BLaER1 (cell line): ENCODE measurements around the gene ACOXL.
A peak's percentile ranks its signal among the peaks of the same experiment; 100 is the strongest.
"Not testable (repeated sequence)": the region's sequence is repeated elsewhere in the genome, so short reads cannot be mapped to it uniquely, and the experiment has no call there.

Experiments used
- H3K27ac ChIP-seq: shearing (Covaris generic); formaldehyde crosslinking; 2 replicates; pipeline ENCODE4 v1.8.1; 2022
- H3K27me3 ChIP-seq: shearing (Covaris generic); formaldehyde crosslinking; 2 replicates; pipeline ENCODE4 v1.8.1; 2022
- H3K36me3 ChIP-seq: shearing (Covaris generic); formaldehyde crosslinking; 2 replicates; pipeline ENCODE4 v1.8.1; 2022
- H3K4me1 ChIP-seq: shearing (Covaris generic); formaldehyde crosslinking; 2 replicates; pipeline ENCODE4 v1.8.1; 2022
- H3K4me2 ChIP-seq: shearing (Covaris generic); formaldehyde crosslinking; 2 replicates; pipeline ENCODE4 v1.8.1; 2022
- H3K4me3 ChIP-seq: shearing (Covaris generic); formaldehyde crosslinking; 2 replicates; pipeline ENCODE4 v1.8.1; 2022
- H3K9ac ChIP-seq: shearing (Covaris generic); formaldehyde crosslinking; 2 replicates; pipeline ENCODE4 v1.8.1; 2022
- H3K9me3 ChIP-seq: shearing (Covaris generic); formaldehyde crosslinking; 2 replicates; pipeline ENCODE4 v1.8.1; 2022
- H4K20me1 ChIP-seq: shearing (Covaris generic); formaldehyde crosslinking; 2 replicates; pipeline ENCODE4 v1.8.1; 2022
- Cebpa-rat ChIP-seq: shearing (Covaris generic); IDR thresholded peaks from 2 replicates; pipeline ENCODE4 v1.8.1; 2022

The ACOXL gene

DNA sequence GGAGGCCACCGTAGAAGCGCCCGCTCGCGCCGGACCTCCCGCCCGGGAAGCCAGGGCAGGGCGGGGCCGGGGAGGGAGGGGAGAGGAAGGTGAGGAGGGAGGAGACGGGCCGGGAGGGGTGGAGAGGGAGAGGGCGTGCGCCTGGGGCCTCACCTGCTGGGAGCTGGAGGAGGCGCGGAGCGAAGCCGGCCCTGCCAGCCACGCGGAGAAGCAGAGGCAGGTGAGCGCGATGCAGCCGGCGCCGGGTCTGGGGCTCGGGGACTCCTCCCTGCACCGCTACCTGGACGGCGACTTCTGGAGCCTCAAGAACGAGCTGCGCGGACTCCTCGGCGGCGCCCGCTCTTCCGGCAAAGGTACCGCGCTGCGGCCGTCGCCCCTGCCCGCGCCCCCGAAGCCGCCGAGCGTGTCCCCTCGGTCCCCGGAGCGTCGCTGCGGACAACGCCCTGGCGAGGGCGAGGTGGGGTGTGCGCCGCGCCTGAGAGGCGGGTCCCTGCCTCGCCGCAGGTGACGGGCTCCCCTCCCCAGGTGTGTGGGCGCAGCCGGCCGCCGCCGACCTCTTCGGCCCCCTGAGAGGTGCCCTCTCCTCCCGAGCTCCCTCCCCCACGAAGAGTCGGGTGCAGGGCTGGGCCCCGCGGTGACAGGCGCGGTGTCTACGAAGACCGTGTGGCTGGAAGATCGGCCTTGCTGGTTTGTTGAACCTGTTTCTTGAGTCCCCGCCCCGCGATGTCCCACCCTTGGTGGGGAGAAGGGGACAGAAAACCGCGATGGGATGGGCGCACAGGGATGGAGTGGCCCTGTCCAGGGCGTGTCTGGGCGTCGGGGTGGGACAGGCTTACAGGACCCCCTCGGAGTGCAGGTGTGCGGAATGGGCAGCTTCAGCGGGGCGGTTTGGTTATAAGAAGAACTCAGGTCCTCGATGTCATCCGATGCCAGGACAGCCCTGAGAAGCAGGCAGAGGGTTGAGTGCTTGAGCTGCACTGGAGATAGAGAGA is at the start of gene ACOXL:
ACOXL (plus strand) TSS at position 152 of the 992 bp plus-strand sequence. CDS start 35,817 bp downstream, outside the sequence.
- peaks cover 19% of the 10 kb centered on the region for H3K9me3 ChIP-seq
- H3K9ac ChIP-seq = no peak within 1 kb of the TSS
- TF ChIP-seq Cebpa-rat = no peak
- peak within 1 kb of the TSS; percentile 72 for H3K4me2 ChIP-seq
- peaks cover 21% of the 10 kb centered on the region for H3K4me1 ChIP-seq
- H3K36me3 ChIP-seq = no peaks in the 10 kb centered on the region
- H3K4me3 ChIP-seq = 0 out of 2 replicates have a peak within 1 kb of the TSS, but pooled peaks have one; percentile 23
- H3K27me3 ChIP-seq = peaks cover 55% of the 10 kb centered on the region
- H3K27ac ChIP-seq = no peak within 1 kb of the TSS
- no peaks in the 10 kb centered on the region; the same call in 1 of the 2 replicates for H4K20me1 ChIP-seq

DNA sequence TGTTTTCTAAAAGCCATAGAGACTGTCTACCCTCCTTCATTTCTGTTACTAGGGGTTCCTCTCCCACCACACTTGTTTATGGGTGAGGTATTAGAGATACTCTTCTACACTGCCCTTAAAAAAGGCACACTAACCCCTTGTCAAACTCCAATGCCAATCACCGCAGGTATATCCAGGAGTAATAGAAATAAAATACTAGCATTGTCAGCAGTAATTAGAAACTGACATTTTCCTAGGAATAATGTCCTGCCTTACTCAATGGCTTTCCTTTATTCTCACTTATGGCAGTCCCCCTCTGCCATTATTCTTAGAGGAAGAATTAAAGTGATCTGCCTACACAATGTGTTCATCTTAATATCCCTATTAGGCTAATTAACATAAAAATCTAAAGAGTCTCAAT is 49.5 kb upstream of the ACOXL start:
- Histone ChIP-seq H3K4me3 (no peak overlapping the region), H3K9me3 (peaks cover 17% of the 10 kb centered on the region), H3K27ac (no peak overlapping the region), H3K4me1 (peaks cover 17% of the 10 kb centered on the region), H3K27me3 (no peaks in the 10 kb centered on the region), H3K4me2 (no peak overlapping the region), H4K20me1 (no peaks in the 10 kb centered on the region), H3K36me3 (no peaks in the 10 kb centered on the region), H3K9ac (no peak overlapping the region)
- no peak for TF ChIP-seq Cebpa-rat

DNA sequence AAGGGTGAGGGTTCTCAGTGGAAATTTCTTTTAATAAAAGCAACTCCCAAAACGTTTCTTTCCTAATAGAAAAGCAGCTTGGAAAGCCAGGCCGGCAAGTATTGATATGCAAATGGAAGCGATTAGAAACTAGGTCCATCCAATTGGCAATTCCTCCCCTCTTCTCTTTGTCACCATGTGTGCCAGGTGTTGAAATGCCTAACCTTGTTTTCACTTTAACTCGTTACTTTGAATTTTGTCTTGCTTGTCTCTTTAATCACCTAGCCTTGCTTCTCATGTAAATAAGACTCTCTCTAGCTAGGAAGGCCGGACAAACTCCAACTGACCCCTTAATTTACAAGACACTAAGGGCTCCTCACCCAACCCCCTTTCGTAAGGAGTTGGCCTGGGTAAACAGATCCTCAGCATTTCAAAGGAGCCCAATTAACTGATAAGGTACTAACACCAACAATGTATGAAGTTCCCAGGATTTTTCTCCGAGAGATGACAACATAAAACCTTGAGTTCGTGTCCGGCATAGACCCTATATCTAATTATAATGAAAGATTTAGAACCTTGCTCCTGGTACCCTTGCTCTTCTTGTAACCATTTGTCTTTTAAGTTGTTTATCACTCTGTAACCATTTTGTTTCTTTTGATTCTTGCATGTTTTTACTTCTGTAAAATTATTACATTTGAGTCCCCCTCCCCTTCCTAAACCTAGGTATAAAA is 44.4 kb upstream of the ACOXL start:
- not testable (repeated sequence) for H3K27me3 ChIP-seq, H3K4me2 ChIP-seq, H3K9ac ChIP-seq, H3K4me3 ChIP-seq, H3K27ac ChIP-seq, H3K36me3 ChIP-seq, H3K4me1 ChIP-seq, H4K20me1 ChIP-seq
- peaks cover 29% of the 10 kb centered on the region for H3K9me3 ChIP-seq

DNA sequence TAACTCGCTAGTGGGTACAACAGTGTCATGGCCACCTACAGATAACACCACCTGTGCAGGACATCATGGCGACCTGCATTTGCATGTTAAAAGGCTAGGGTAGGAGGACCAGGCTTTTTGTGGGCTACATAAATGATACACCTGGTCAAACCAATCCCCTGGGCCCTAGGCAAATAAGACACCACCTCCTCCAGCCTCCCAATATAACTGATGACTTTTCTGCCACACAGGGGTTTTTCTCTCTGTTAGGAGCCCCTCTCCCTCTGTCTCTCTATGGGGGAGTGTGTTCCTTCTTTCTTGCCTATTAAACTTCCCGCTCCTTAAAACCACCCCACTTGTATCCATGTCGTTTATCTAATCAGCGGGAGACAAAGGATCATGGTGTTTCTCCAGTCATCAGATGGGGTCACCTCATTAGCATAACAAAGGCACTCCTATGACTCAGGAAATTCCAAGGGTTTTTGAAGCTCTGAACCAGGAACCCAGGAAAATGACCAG is 43.7 kb upstream of the ACOXL start:
- Histone ChIP-seq H3K4me3 (no peak overlapping the region), H3K4me2 (no peak overlapping the region), H3K27me3 (no peaks in the 10 kb centered on the region), H4K20me1 (no peaks in the 10 kb centered on the region), H3K9ac (no peak overlapping the region), H3K4me1 (no peaks in the 10 kb centered on the region), H3K27ac (no peak overlapping the region), H3K36me3 (no peaks in the 10 kb centered on the region), H3K9me3 (peaks cover 32% of the 10 kb centered on the region)
- no peak for TF ChIP-seq Cebpa-rat

DNA sequence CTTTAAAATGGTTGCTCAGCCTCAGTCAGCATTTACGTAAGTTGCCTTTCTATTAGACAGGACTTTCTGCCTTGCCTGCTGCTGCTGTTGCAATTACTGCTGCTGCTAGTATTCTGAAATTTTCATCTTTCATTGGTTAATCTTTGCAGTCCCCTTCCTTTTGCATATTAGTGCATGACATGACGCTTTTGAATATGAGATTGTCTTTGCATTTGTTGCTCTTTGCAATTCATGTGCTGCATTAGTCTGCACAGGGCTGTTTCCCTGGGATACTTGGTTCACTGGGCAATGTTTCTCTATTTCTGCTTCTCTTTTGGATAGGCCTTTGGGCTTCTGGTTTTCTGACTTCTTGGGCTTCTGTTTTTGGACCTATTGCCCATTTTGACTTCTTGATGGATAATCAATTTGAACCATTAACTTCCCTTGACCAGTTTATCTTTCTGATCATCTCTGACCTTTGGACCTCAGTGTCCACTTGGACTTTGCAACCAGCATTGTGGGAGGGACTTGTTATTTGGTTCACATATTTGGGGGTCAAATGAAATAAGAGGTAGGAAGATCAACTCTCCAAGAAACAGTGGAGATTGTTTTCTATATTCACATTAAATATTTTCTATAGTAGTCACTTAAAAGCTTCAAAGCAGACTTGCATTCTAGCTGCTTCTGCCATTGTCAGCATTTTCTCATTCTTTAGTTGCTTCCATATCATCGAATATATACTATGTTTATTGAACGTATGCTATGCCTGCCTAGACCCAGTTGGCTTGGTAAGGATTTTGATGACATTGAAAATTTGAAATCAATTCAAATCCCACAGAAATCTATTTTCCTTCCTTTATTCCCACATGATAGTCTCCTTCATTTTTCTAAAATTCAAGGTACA is 42.0 kb upstream of the ACOXL start:
- no peak for TF ChIP-seq Cebpa-rat
- no peak overlapping the region for H3K4me3 ChIP-seq
- H4K20me1 ChIP-seq = no peaks in the 10 kb centered on the region
- H3K4me1 ChIP-seq = peaks cover 15% of the 10 kb centered on the region
- no peak overlapping the region for H3K4me2 ChIP-seq
- H3K9ac ChIP-seq = no peak overlapping the region
- H3K9me3 ChIP-seq = peaks cover 32% of the 10 kb centered on the region
- H3K27me3 ChIP-seq = no peaks in the 10 kb centered on the region
- H3K27ac ChIP-seq = no peak overlapping the region
- no peaks in the 10 kb centered on the region for H3K36me3 ChIP-seq

DNA sequence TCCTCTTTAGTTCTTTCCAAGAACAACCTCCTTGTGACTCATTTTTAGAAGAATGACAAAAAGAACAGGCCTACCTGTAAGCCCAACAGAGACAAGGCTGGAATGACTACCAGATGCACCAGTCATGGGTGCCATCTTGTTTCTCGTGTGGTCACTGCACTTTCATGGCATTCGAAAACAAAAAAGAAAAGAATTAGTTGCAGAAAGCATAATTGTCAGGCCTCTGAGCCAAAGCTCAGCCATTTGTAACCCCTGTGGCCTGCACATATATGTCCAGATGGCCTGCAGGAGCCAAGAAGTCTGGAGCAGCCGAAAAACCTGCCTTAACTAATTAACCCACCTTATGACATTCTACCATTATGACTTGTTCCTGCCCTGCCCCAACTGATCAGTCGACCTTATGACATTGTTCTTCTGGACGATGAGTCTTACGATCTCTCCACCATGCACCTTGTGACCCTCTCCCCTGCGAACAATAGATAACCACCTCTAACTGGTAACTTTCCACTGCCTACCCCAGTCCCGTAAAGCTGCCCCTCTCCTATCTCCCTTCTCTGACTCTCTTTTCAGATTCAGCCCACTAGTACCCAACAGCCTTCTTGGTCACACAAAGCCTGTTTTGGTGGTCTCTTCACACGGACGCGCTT is 40.6 kb upstream of the ACOXL start:
- H3K9ac ChIP-seq = no peak overlapping the region
- H4K20me1 ChIP-seq = no peaks in the 10 kb centered on the region
- H3K4me1 ChIP-seq = peaks cover 20% of the 10 kb centered on the region
- H3K27ac ChIP-seq = no peak overlapping the region
- no peaks in the 10 kb centered on the region for H3K27me3 ChIP-seq
- H3K9me3 ChIP-seq = peaks cover 26% of the 10 kb centered on the region
- no peak for TF ChIP-seq Cebpa-rat
- no peak overlapping the region for H3K4me3 ChIP-seq
- H3K4me2 ChIP-seq = no peak overlapping the region
- H3K36me3 ChIP-seq = no peaks in the 10 kb centered on the region

DNA sequence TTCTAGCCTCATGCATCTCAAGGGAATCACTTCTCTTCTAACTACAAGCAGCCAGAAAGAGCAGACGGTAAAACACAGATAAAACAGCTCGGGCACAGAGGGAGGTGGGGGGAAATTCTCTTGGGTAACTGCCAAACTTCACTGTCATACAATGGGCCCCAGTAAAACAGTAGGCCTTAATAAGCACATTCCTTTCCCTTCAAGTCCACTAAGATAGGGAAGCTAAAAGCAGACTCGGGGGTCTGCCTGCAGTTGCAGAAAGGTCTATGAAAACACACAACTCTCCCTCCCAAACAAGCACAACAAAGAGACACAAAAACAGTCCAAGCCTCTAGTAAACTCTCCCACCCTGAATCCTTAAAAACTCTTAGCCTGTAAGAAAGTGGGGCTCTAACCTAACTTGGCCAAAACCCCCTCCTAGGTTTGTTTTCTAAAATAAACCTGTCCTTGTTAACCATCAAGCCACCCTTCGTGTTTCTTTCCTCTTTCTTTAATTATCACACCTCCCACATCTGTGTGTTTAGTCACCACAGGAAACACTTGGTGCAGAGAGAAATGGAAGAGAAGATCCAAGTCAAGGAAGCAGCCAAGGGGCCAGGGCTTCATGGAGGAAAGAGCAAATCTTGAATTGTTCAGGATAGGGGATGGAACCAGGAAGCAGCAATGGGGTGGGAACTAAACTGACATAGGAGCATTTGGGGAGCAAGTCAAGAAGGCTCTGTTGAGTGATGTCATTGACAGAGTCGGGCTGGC is 37.1 kb upstream of the ACOXL start:
- peak overlapping the region; percentile 73 for H3K4me2 ChIP-seq
- not testable (repeated sequence) for H4K20me1 ChIP-seq, H3K4me3 ChIP-seq

DNA sequence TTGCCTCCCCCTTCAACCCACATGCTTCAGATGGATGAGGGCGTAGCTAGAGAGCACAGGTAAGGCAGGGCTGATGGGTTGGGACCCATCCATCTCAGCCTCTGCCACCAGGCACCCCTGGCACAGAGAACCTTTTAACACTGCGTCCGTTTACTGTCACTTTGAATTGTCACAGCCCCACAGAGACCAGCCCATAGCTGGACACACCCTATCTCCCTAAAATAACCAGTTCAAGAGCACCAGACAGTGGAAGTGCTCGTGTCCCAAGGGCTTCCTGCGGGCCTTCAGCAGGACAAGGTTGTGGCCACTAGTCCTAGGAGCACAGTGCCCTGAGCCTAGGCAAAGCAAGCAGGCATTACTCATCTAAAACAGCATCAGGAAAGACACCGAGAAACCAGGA is 34.1 kb upstream of the ACOXL start:
- peaks cover 20% of the 10 kb centered on the region for H3K4me1 ChIP-seq
- H3K27me3 ChIP-seq, H3K9ac ChIP-seq, H3K4me3 ChIP-seq, H3K9me3 ChIP-seq, H3K27ac ChIP-seq, H3K4me2 ChIP-seq, H3K36me3 ChIP-seq, H4K20me1 ChIP-seq: not testable (repeated sequence)

More for the DNA sequence above, 37.1 kb upstream of the ACOXL start:
- H3K27me3 ChIP-seq, H3K9me3 ChIP-seq, H3K36me3 ChIP-seq: not testable (repeated sequence)
- peaks cover 20% of the 10 kb centered on the region for H3K4me1 ChIP-seq
- peak overlapping the region; percentile 46; the same call in 1 of the 2 replicates for H3K9ac ChIP-seq
- peak overlapping the region; percentile 36 for H3K27ac ChIP-seq
